ENCODE data around the gene C16orf96.
"Not testable (repeated sequence)": the region's sequence is repeated elsewhere in the genome, so short reads cannot be mapped to it uniquely, and the experiment has no call there.

C16orf96 gene

GRCh38 chr16:4570086-4570485 lies 13.9 kb downstream of the C16orf96 start:
- no peak for DNase-seq

- DNase-seq, result no peak
These were observed 14.7 kb downstream of the C16orf96 start for GRCh38 chr16:4570688-4571321.

- no peak for DNase-seq
These were observed 16.6 kb downstream of the C16orf96 start for GRCh38 chr16:4572715-4573114.

GRCh38 chr16:4573926-4574325 lies 17.8 kb downstream of the C16orf96 start:
- DNase-seq, result not testable (repeated sequence)

GRCh38 chr16:4574919-4575705 lies 19.0 kb downstream of the C16orf96 start:
- no peak for DNase-seq

- DNase-seq, result no peak
These were observed 19.9 kb downstream of the C16orf96 start for GRCh38 chr16:4576008-4576407.

- DNase-seq, result no peak
These were observed 22.9 kb downstream of the C16orf96 start for GRCh38 chr16:4578961-4579530.

- DNase-seq, result no peak
These were observed 24.1 kb downstream of the C16orf96 start for GRCh38 chr16:4580250-4580649.

GRCh38 chr16:4583906-4584305 lies 27.8 kb downstream of the C16orf96 start:
- no peak for DNase-seq

- DNase-seq, result no peak
These were observed 30.2 kb downstream of the C16orf96 start for GRCh38 chr16:4586291-4586690.

- DNase-seq, result no peak
These were observed 32.2 kb downstream of the C16orf96 start for GRCh38 chr16:4588386-4588785.

GRCh38 chr16:4588961-4589360 lies 32.8 kb downstream of the C16orf96 start:
- no peak for DNase-seq

- no peak for DNase-seq
These were observed 35.1 kb downstream of the C16orf96 start for GRCh38 chr16:4591191-4591590.

GRCh38 chr16:4591706-4592470 lies 35.7 kb downstream of the C16orf96 start:
- no peak for DNase-seq

- no peak for DNase-seq
These were observed 36.9 kb downstream of the C16orf96 start for GRCh38 chr16:4593086-4593485.

- no peak for DNase-seq
These were observed 38.6 kb downstream of the C16orf96 start for GRCh38 chr16:4594433-4595410.

GRCh38 chr16:4597174-4597573 lies 41.0 kb downstream of the C16orf96 start:
- DNase-seq, result no peak

GRCh38 chr16:4599037-4599436 lies 42.9 kb downstream of the C16orf96 start:
- DNase-seq, result no peak

- no peak for DNase-seq
These were observed 43.4 kb downstream of the C16orf96 start for GRCh38 chr16:4599545-4599944.

- DNase-seq, result no peak
These were observed 45.1 kb downstream of the C16orf96 start for GRCh38 chr16:4601036-4601863.

GRCh38 chr16:4601864-4602186 lies 45.7 kb downstream of the C16orf96 start:
- DNase-seq, result no peak
